IMR-90 (cell line): ENCODE results near the gene TMPRSS5. TPM values are rescaled to one million over a fixed set of nuclear protein-coding genes. Genes with fewer than 3 reads are reported as not detected.

Experiments used
- ATAC-seq: fragments of 200-7000 bp; cut with Tn5 transposase; 2 replicates; pipeline ENCODE4 v1.9.1; 2020; ENCODE audit warnings: low read depth, mild to moderate bottlenecking, moderate library complexity
- BruUV-seq: library from RNA; stranded (reverse); fragments of 400-500 nt; replicated peaks from 2 replicates; lab custom pipeline; 2021; lab: Mats Ljungman, UMichigan
- CTCF ChIA-PET: fragments of 300-600 bp; formaldehyde crosslinking; extraction: SDS; loops from one replicate; lab custom pipeline; 2021; ENCODE audit warnings: antibody characterized with exemption; lab: Yijun Ruan, JAX
- POLR2A ChIA-PET: fragments of 300-600 bp; sonication (Branson Sonifier 250); formaldehyde crosslinking; loops from one replicate; lab custom pipeline; 2022; ENCODE audit warnings: antibody characterized with exemption; ENCODE audit not compliant: unreplicated experiment; lab: Charles Lee
- DNase-seq: peaks from one replicate; pipeline ENCODE4 v3.0.0; 2013
- H2AFZ ChIP-seq: replicated peaks from 2 replicates; pipeline ENCODE3; 2013; ENCODE audit warnings: low read length, mild to moderate bottlenecking; ENCODE audit not compliant: poor library complexity
- H2AK5ac ChIP-seq: 2 replicates; pipeline ENCODE4 v1.6.1; 2013; ENCODE audit warnings: low read depth, low read length, inconsistent platforms
- H2AK9ac ChIP-seq: replicated peaks from 2 replicates; pipeline ENCODE3; 2013; ENCODE audit warnings: mild to moderate bottlenecking, low read depth, low read length, moderate library complexity; ENCODE audit not compliant: poor library complexity
- H2BK120ac ChIP-seq: 2 replicates; pipeline ENCODE4 v1.6.1; 2013; ENCODE audit warnings: low read depth, low read length, inconsistent platforms
- H2BK15ac ChIP-seq: 3 replicates; pipeline ENCODE4 v1.6.1; 2013; ENCODE audit warnings: low read depth, low read length, inconsistent platforms
- H2BK20ac ChIP-seq: 2 replicates; pipeline ENCODE4 v1.6.1; 2013; ENCODE audit warnings: low read depth, mild to moderate bottlenecking, inconsistent platforms, low read length, moderate library complexity
- H2BK5ac ChIP-seq: 2 replicates; pipeline ENCODE4 v1.6.1; 2013; ENCODE audit warnings: mild to moderate bottlenecking, low read depth, low read length, inconsistent platforms; ENCODE audit not compliant: poor library complexity, severe bottlenecking
- H3K14ac ChIP-seq: replicated peaks from 2 replicates; pipeline ENCODE4 v1.6.1; 2013; ENCODE audit warnings: low read depth, low read length, inconsistent platforms
- H3K18ac ChIP-seq: 2 replicates; pipeline ENCODE4 v1.6.1; 2013; ENCODE audit warnings: low read depth, low read length, control low read depth
- H3K23ac ChIP-seq: 2 replicates; pipeline ENCODE4 v1.6.1; 2013; ENCODE audit warnings: low read depth, low read length, inconsistent platforms
- H3K27ac ChIP-seq: 2 replicates; pipeline ENCODE4 v1.5.1; 2013; ENCODE audit warnings: mild to moderate bottlenecking, control low read depth, low read length; ENCODE audit not compliant: insufficient read depth
- H3K27me3 ChIP-seq: 2 replicates; pipeline ENCODE4 v1.6.1; 2013; ENCODE audit warnings: low read length; ENCODE audit not compliant: control insufficient read depth, insufficient read depth
- H3K36me3 ChIP-seq: 2 replicates; pipeline ENCODE4 v1.6.1; 2013; ENCODE audit warnings: low read length, mixed read lengths; ENCODE audit not compliant: control insufficient read depth, insufficient read depth
- H3K4ac ChIP-seq: 2 replicates; pipeline ENCODE4 v1.6.1; 2013; ENCODE audit warnings: low read depth, low read length, inconsistent platforms
- H3K4me1 ChIP-seq: 2 replicates; pipeline ENCODE4 v1.6.1; 2013; ENCODE audit warnings: low read length, mixed read lengths; ENCODE audit not compliant: control insufficient read depth, insufficient read depth
- H3K4me2 ChIP-seq: 2 replicates; pipeline ENCODE4 v1.6.1; 2013; ENCODE audit warnings: low read depth, mild to moderate bottlenecking, control low read depth, low read length, moderate library complexity
- H3K4me3 ChIP-seq: 2 replicates; pipeline ENCODE4 v1.5.1; 2013; ENCODE audit warnings: low read depth, mild to moderate bottlenecking, control low read depth, low read length, moderate library complexity; ENCODE audit not compliant: insufficient read depth
- H3K56ac ChIP-seq: 2 replicates; pipeline ENCODE4 v1.6.1; 2013; ENCODE audit warnings: low read length, inconsistent platforms; ENCODE audit not compliant: insufficient read depth; ENCODE audit errors: extremely low read depth
- H3K79me1 ChIP-seq, 2 experiments: 2 replicates each; pipeline ENCODE4 v1.6.1; 2013; ENCODE audit warnings: low read length in 2 of 2, inconsistent platforms in 1 of 2, low read depth in 1 of 2
- H3K9ac ChIP-seq: 2 replicates; pipeline ENCODE4 v1.6.1; 2013; ENCODE audit warnings: low read depth, low read length, control low read depth
- H3K9me1 ChIP-seq: 2 replicates; pipeline ENCODE4 v1.6.1; 2013; ENCODE audit warnings: low read length, inconsistent platforms; ENCODE audit not compliant: insufficient read depth
- H3K9me3 ChIP-seq: 2 replicates; pipeline ENCODE4 v1.6.1; 2013; ENCODE audit warnings: low read length; ENCODE audit not compliant: control insufficient read depth, insufficient read depth
- H4K20me1 ChIP-seq: 2 replicates; pipeline ENCODE4 v1.6.1; 2013; ENCODE audit warnings: low read length, inconsistent platforms; ENCODE audit not compliant: insufficient read depth
- H4K5ac ChIP-seq: 2 replicates; pipeline ENCODE4 v1.6.1; 2013; ENCODE audit warnings: mild to moderate bottlenecking, low read depth, low read length, control low read depth
- H4K8ac ChIP-seq, 2 experiments: 2 replicates each; pipeline ENCODE4 v1.6.1; 2013; ENCODE audit warnings: low read depth in 2 of 2, low read length in 2 of 2, control low read depth in 1 of 2, inconsistent platforms in 1 of 2
- H4K91ac ChIP-seq: 2 replicates; pipeline ENCODE4 v1.6.1; 2013; ENCODE audit warnings: low read depth, low read length, inconsistent platforms; ENCODE audit not compliant: insufficient read depth
- BHLHE40 ChIP-seq: fragments of 150-350 bp; IDR thresholded peaks from 2 replicates; pipeline ENCODE4 v1.6.1; 2016; ENCODE audit warnings: mild to moderate bottlenecking, low read depth, low read length
- CEBPB ChIP-seq: IDR thresholded peaks from 2 replicates; pipeline ENCODE4 v1.6.1; 2012; ENCODE audit warnings: low read depth, low read length, improper control_type of control experiment
- CHD1 ChIP-seq: IDR thresholded peaks from 2 replicates; pipeline ENCODE4 v1.6.1; 2012; ENCODE audit warnings: low read depth, low read length, improper control_type of control experiment
- CTCF ChIP-seq: conservative IDR thresholded peaks from 2 replicates; pipeline ENCODE4 v1.5.1; 2012; ENCODE audit warnings: mild to moderate bottlenecking, low read depth, low read length, improper control_type of control experiment
- ELK1 ChIP-seq: fragments of 150-350 bp; IDR thresholded peaks from 2 replicates; pipeline ENCODE4 v1.6.1; 2016; ENCODE audit warnings: low read depth, mild to moderate bottlenecking, low read length, moderate library complexity, borderline replicate concordance
- FOS ChIP-seq: fragments of 150-350 bp; IDR thresholded peaks from 2 replicates; pipeline ENCODE4 v1.6.1; 2016; ENCODE audit warnings: low read depth, low read length
- MAFK ChIP-seq: IDR thresholded peaks from 2 replicates; pipeline ENCODE4 v1.6.1; 2012; ENCODE audit warnings: low read depth, low read length, improper control_type of control experiment
- MAZ ChIP-seq: IDR thresholded peaks from 2 replicates; pipeline ENCODE4 v1.6.1; 2012; ENCODE audit warnings: low read depth, mild to moderate bottlenecking, low read length, improper control_type of control experiment, moderate library complexity, borderline replicate concordance
- MXI1 ChIP-seq: IDR thresholded peaks from 2 replicates; pipeline ENCODE4 v1.6.1; 2012; ENCODE audit warnings: low read depth, mild to moderate bottlenecking, low read length, moderate library complexity, borderline replicate concordance
- NFE2L2 ChIP-seq: fragments of 150-350 bp; IDR thresholded peaks from 2 replicates; pipeline ENCODE4 v1.6.1; 2016; ENCODE audit warnings: low read depth, mild to moderate bottlenecking, low read length
- POLR2A ChIP-seq: IDR thresholded peaks from 2 replicates; pipeline ENCODE4 v1.6.1; 2012; ENCODE audit warnings: mild to moderate bottlenecking, low read depth, low read length
- RAD21 ChIP-seq: IDR thresholded peaks from 2 replicates; pipeline ENCODE4 v1.6.1; 2012; ENCODE audit warnings: low read length, improper control_type of control experiment
- RCOR1 ChIP-seq: IDR thresholded peaks from 2 replicates; pipeline ENCODE4 v1.6.1; 2012; ENCODE audit warnings: mild to moderate bottlenecking, low read length, improper control_type of control experiment; ENCODE audit not compliant: insufficient replicate concordance
- RFX5 ChIP-seq: IDR thresholded peaks from 2 replicates; pipeline ENCODE4 v1.8.0; 2012; ENCODE audit warnings: low read depth, mild to moderate bottlenecking, low read length, moderate library complexity
- SMC3 ChIP-seq: fragments of 150-350 bp; IDR thresholded peaks from 2 replicates; pipeline ENCODE4 v1.6.1; 2016; ENCODE audit warnings: low read depth, mild to moderate bottlenecking, antibody characterized with exemption, low read length, moderate library complexity
- USF2 ChIP-seq: fragments of 150-350 bp; IDR thresholded peaks from 2 replicates; pipeline ENCODE4 v1.6.1; 2017; ENCODE audit warnings: mild to moderate bottlenecking, antibody characterized with exemption, low read length, low read depth
- WGBS, 2 experiments: methylation state at CpG; one replicate each; pipeline versions ENCODE4 v1.1.5 to v1.1.7; 2013; ENCODE audit warnings: missing lambda C conversion rate in 2 of 2; ENCODE audit not compliant: insufficient read length in 1 of 2; ENCODE audit errors: extremely low coverage in 2 of 2; 5-methylcytosine and 5-hydroxymethylcytosine counted together
- dilution Hi-C: fragments of 300-500 bp; cut with HindIII; formaldehyde crosslinking; loops from one replicate; pipeline ENCODE4 v1.14.3; 2018; ENCODE audit warnings: low sequenced_read_pairs; ENCODE audit not compliant: unreplicated experiment
- in situ Hi-C: fragments of 300-500 bp; cut with MboI; formaldehyde crosslinking; loops from 3 replicates; pipeline ENCODE4 v1.14.3; 2019; ENCODE audit warnings: low sequenced_read_pairs, inconsistent platforms, mixed read lengths
- intact Hi-C: fragments of 100-400 bp; cut with micrococcal nuclease; formaldehyde crosslinking; loops from 2 replicates; pipeline ENCODE4 v1.10.0; 2022
- polyA plus RNA-seq, 3 experiments: library from polyadenylated mRNA; depleted of rRNA; stranded (reverse); fragments of >200 nt; gene quantifications; 2 replicates each; pipeline ENCODE4 v1.2.3, GENCODE V29; 2012; ENCODE audit warnings: low replicate concordance in 1 of 3
- total RNA-seq: library from RNA; depleted of rRNA; stranded (reverse); fragments of >200 nt; gene quantifications from 2 replicates; pipeline ENCODE4 v1.2.3, GENCODE V29; 2012

The TMPRSS5 gene
- total and polyA plus RNA-seq, 2 of the 4 experiments (the other 2 are of a cell fraction), result under 0.01 to 0.24 TPM

GRCh38 chr11:113693030-113693429 lies 13.1 kb downstream of the TMPRSS5 start:
- no peaks in the 10 kb centered on the region for H3K9me3 ChIP-seq
- H4K5ac ChIP-seq, result no peak overlapping the region
- H3K9me1 ChIP-seq, result peaks cover 9% of the 10 kb centered on the region; the same call in 1 of the 2 replicates
- no peak overlapping the region for H3K9ac ChIP-seq
- no peak overlapping the region for H4K91ac ChIP-seq
- no peak overlapping the region for H4K8ac ChIP-seq
- in situ Hi-C loops (no loop called here), dilution Hi-C loops (no loop called here), intact Hi-C loops (no loop called here)
- no peak overlapping the region for H3K4me3 ChIP-seq
- ATAC-seq (no peak), DNase-seq (no peak)
- no peak overlapping the region for H3K56ac ChIP-seq
- no peak overlapping the region for H2AFZ ChIP-seq
- TF ChIP-seq RCOR1 (no peak), CHD1 (no peak), BHLHE40 (no peak), FOS (no peak), MAZ (no peak), NFE2L2 (no peak), RAD21 (no peak), MAFK (no peak), ELK1 (no peak), RFX5 (no peak), MXI1 (no peak), USF2 (no peak), CEBPB (no peak), POLR2A (no peak), SMC3 (no peak), CTCF (no peak)
- H3K27me3 ChIP-seq, result no peaks in the 10 kb centered on the region
- H3K18ac ChIP-seq, result no peak overlapping the region
- no peaks in the 10 kb centered on the region for H4K20me1 ChIP-seq
- no peak overlapping the region for H3K14ac ChIP-seq
- H2BK5ac ChIP-seq, result no peak overlapping the region
- no TSS peak for BruUV-seq
- no peak overlapping the region for H3K27ac ChIP-seq
- no peak overlapping the region for H2AK5ac ChIP-seq
- H3K23ac ChIP-seq, result no peak overlapping the region
- no CpG with 5 or more reads among the region's 13 CpGs for WGBS, 2 experiments
- POLR2A ChIA-PET, result no interaction called here
- no peaks in the 10 kb centered on the region for H3K36me3 ChIP-seq
- no peaks in the 10 kb centered on the region; the same call in 1 of the 2 replicates for H3K4me1 ChIP-seq
- no peak overlapping the region for H2BK20ac ChIP-seq
- H3K4ac ChIP-seq, result no peak overlapping the region
- no peak overlapping the region for H2BK15ac ChIP-seq
- CTCF ChIA-PET, result interaction anchor here (0.7 kb wide), 1 partner anchor 103 kb away, joined by 3 read pairs; no protein-coding TSS in a partner anchor
- H2BK120ac ChIP-seq, result no peak overlapping the region
- H2AK9ac ChIP-seq, result no peak overlapping the region
- no peak overlapping the region for H3K4me2 ChIP-seq
- no peaks in the 10 kb centered on the region for H3K79me1 ChIP-seq
